NAMALWA (cell line): ENCODE data around the gene QSOX1.

Experiments
- DNase-seq: peaks from one replicate; pipeline ENCODE4 v3.0.0-alpha.2; 2015; ENCODE audit warnings: low spot score

Gene QSOX1

GRCh38 chr1:180169640-180170195 is 15.0 kb downstream of the QSOX1 start:
- no peak for DNase-seq

DNA sequence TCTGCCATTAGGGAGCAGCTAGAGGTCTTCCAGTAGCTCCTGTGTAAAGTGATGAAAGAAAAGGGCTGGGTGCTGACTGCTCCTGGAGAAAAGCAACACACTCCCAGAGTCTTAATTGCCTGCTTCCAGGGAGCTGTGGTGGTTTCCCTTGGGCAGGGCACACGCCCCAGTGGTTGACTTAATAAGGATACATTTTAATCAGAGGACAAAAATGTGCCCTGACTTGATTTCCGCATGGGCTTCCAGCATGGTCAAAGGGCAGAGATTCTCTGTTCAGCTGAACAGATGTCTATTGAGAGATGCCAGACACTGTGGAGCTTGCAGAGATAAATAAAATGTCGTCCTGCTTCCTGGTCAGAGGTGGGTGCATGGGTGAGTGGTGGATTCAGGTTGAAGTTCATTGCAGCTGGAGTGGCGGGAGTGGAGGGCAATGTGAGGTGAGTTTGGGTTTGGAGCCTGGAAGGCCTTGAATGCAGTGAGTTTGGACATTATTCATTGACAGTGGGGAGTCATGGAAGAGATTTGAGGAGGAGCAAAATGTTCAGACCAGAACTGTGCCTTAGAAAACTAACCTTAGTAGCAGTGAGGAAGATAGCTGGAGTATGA is 16.0 kb downstream of the QSOX1 start:
- DNase-seq = no peak

DNA sequence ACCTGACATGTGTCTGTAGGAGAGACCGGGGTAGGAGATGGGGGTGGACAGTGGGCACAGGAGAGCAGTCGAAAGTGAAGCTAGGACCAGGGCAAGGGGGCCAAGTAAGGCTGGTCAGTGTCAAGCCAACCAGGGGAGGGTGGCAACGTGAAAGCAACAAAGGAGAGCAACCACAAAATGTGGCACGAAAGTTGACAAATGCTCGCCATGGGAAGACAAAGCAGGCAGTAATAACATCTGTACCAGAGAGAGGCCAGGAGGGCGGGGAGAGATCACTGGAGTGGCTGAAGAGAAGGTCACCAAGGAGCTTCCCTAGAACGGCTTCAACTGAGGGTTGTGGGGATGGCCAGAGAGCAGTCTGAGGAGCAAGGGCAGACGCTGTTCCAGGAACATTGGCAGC is 17.0 kb downstream of the QSOX1 start:
- DNase-seq = no peak

GRCh38 chr1:180173451-180173850 is 18.8 kb downstream of the QSOX1 start:
- DNase-seq = no peak

- no peak for DNase-seq
Observed at GRCh38 chr1:180173952-180174351, 19.3 kb downstream of the QSOX1 start.

DNA sequence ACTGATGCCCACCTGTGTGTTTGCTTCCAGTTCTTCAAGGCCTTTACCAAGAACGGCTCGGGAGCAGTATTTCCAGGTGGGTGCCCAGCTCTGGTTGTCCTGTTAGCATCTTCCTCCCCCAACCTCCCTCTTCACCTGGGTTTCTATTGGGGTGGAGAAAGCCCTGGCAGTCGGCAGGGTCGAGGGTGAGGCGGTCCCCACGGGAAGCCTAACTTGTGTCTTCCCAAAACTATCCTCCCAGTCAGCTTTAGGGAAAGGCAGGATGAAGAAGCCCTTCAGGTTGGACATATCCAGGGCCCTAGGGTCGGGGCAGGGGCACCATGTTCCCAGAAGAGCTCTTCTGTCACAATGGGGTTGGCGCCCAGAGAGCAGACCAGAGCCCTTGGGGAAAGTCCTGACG is 20.6 kb downstream of the QSOX1 start:
- no peak for DNase-seq

- DNase-seq = no peak
Observed at GRCh38 chr1:180175806-180176205, 21.1 kb downstream of the QSOX1 start.

DNA sequence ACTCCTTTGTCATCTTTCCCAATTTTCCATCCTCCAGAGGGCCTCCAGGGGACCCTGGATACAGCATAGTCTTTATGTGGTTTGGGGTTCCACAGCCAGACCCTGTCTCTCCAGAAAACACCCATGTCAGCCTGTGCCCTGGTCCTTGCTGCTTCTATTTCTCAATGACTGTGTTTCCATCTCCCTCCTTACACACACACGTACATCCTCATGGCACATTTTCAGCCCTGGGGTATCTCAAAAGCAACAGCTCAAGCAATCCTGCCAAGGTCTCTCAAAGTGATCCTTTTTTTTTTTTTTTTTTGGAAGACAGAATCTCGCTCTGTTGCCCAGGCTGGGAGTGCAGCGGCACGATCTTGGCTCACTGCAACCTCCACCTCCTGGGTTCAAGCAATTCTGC is 22.3 kb downstream of the QSOX1 start:
- no peak for DNase-seq

DNA sequence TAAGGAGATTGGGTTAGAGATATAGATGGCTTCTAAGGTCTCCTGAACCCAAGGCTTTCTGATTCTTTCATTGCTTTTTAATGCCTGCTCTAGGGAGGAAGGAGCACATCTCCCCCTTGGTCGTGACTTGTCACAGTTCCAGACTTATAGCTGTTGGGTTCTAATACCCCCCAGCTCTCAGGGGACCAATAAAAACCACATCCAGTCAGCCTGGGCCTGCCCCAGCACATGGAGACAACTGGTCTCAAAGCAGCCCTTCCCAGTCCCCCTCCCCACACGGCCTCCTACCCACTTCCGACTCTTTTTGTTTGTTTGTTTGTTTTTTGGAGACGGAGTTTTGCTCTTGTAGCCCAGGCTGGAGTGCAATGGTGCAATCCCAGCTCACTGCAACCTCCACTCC is 23.3 kb downstream of the QSOX1 start:
- DNase-seq = no peak

DNA sequence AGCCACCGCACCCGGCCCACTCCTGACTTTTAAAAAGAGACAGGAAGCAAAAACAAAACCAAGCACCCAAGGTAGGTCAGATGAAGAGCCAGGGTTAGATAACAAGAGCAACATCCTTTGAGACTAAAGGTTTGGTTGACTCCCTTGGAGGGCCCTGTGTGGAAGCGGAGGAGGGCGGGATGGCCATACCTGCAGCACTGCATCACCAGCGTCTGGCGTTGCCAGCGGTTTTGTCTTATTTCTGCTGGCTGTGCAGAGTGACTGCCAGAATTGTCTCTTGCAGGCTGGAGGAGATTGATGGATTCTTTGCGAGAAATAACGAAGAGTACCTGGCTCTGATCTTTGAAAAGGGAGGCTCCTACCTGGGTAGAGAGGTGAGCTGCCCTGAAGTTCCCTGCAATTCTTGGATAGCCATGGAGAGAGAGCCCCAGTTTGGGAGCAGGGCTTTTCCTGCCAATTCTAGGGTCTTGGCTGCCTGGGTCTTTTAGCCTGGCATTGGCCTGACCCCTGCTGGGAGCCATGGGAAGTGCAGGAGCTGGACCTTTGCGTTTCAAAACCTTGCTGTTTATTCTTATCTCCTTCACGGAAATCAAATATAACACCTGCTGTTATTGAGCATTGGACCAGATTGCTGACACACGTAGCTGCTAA is 24.0 kb downstream of the QSOX1 start:
- peak; percentile 80 for DNase-seq

- no peak for DNase-seq
Observed at GRCh38 chr1:180179162-180179957, 24.7 kb downstream of the QSOX1 start.

DNA sequence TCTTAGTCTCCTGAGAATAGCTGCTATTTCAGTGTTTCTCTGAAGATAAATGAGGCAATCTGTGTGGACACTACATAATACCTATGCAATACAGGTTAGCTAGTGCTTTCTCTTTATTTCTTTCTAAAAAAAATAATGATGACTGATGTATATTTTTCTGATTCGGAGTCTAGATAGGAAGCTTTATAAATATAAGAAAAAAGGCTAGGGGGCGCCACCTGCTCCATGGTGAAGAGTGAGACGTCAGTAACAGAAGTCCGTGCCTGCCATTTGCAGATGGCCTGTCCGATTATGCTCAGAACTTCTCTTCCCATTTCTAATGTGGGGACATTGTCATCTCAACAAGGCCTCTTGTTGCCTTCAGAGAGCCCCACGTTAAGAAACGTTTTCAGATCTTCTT is 26.4 kb downstream of the QSOX1 start:
- peak; percentile 52 for DNase-seq

GRCh38 chr1:180181996-180182642 is 27.4 kb downstream of the QSOX1 start:
- peak; percentile 23 for DNase-seq

- DNase-seq = no peak
Observed at GRCh38 chr1:180182643-180183311, 28.1 kb downstream of the QSOX1 start.

DNA sequence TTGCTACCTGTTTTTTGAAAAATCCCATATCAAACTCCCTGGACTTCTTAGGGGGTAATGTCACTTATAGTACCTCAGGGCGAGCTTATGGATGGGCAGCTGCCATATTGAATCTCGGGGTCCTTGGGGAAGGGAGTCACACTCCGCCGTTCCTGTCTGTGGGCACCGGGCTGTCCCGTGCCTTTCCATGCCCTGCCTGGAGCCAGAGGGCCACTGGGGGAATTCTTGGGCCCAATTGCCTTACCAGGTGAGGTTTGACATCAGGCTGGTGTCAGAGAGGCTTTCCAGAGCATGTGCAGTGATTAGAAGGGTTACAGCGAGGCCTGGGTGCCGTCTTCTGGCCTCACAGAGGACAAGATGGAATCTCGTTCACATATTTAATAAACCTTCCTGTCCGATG is 28.8 kb downstream of the QSOX1 start:
- DNase-seq = no peak

DNA sequence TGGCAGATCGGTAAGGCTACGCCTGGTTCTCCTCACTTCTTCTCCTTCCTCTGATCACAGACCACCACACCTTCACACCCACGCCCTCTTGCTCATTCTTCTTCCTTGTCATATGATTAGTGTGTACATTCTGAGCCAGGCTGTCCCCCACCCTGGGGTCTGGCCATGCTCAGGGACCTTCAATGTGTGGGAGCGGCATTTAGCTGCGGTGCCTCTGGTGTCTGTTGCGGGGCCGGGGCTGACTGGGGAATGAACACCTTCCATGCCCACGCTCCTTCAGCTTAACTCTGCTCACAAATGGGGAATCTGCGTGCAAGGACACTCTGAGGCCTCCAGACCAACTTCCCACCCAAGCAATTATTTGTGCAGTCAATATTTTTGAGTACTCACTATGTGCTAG is 29.4 kb downstream of the QSOX1 start:
- no peak for DNase-seq

DNA sequence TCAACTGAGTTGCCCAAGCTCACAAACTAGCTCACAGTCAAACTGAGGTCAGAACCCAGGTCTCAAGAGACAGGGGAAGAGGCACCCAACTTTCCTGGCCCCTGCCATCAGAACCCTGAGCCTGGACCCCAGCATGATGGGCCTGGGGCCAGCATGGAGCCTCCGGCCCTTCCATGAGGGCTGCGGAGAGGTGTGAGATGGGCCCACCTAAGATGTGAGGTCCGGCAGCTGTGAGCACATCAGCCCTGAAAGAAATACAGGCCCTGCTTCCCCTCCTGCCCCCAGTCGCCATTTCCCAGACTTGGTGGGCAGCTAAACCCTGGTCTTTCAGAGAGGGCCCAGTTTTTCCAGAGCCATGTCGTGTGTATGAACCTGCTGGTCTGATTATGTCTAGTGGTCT is 30.6 kb downstream of the QSOX1 start:
- no peak for DNase-seq

- no peak for DNase-seq
Observed at GRCh38 chr1:180185971-180186645, 31.4 kb downstream of the QSOX1 start.

DNA sequence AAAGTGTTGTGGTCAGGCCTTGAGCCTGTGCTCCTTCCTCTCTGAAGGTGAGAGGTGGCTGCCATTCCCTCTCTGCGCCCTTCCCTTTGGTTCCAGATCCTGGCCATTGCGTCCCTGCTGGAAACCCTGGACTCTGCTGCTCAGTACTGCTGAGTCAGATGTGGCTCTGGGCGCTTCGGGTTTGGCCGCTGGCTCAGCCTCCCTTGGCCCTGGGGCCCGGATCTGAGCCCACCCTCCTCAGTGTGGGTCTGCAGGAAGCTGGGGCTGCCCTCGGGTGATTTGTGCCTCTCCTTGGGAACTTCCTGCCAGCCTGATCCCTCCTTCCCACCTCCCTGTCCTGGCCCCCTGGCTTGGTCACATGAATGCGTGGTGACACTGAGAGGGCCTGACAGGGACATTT is 32.2 kb downstream of the QSOX1 start:
- DNase-seq = no peak

DNA sequence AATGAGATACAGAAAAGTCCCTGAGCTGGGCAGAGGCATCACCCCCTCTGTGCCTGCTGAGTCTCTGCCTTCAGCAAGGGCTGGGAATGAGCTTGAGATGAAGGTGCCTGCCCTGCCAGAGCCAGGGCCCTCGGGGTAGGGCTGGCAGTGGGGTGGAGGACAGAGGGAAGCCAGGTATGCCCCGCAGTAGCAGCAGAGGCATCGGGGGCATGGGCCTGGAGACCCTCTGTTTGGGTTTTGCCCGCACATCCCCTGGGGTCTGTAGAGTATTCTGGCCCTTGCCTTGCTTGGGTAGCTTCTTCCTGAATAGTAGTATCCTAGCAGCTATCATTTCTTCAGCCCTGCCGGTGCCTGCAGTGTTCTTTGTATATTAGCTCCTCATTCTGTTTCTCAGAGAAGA is 33.0 kb downstream of the QSOX1 start:
- no peak for DNase-seq

- peak; percentile 34 for DNase-seq
Observed at GRCh38 chr1:180188091-180188506, 33.4 kb downstream of the QSOX1 start.
